Renal cortical epithelial cell (primary cell): ENCODE data around the gene DLG2. TPM values are rescaled to one million over a fixed set of nuclear protein-coding genes. Genes with fewer than 3 reads are reported as not detected.

ENCODE experiments used
- DNase-seq: peaks from one replicate; pipeline ENCODE4 v3.0.0-alpha.2; 2011; ENCODE audit warnings: low read depth
- total RNA-seq: library from RNA; depleted of rRNA; stranded (reverse); fragments of >200 nt; gene quantifications from 2 replicates; pipeline ENCODE4 v1.2.3, GENCODE V29; 2014

Gene DLG2
- total RNA-seq, 1 donor from 2014 or later: 0.85 TPM

DNA sequence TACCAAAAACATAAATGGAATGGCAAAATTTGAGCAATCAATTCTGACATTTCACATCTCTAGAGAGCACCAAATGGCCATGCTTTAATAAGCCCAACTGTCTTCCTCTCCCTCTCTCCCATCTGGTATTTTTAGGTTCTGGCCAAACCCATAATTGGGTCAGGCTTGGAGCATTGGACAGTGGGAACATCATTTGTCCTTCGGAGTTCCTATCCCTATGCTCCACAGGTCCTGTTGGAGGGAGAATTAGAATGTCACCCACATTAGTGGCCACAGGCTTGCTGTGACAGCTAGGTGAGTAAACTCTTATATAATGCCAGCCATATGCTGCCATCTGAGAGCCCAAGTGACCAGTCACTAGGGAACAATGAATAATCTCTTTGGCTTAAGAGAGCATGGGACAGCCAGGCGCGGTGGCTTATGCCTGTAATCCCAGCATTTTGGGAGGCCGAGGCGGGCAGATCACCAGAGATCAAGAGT, 2090.0 kb downstream of the DLG2 start:
- no peak for DNase-seq

DNA sequence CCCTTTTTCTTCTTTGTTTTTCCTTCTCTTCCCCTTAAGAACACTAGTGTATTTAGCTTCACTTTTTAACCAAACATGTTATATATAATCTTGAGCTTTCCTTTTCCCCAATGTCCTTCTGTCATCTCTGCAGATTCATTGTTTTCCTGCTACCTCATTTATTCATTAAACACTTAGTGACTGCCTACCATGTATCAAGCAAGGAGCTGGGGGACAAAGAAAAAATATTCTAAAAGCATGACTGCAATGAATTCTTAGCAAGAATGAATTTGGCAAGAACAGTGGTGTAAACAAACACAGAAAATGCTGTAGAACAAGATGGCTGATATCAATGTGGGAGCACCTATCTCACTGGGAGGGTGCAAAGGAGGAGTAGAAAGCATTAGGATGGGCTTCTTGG, 2094.0 kb downstream of the DLG2 start:
- DNase-seq: no peak

DNA sequence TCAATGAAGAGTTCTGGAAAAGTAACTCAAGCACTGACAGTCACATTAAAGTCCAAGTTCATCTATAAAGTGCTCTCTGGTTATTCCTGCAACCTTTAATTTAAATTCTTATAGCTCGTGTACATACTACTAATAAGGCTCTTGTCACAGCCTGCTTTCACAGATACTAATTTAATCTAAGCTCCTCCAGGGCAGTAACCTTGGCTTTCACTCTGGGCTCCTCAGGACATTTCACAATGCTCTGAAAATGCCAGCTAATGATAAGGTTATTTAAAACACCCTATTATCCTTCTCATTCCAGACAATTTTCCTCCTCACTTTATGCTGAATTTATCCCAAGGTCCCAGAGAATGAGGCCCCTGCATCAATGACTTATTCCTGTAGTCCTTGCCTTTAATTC, 2098.3 kb downstream of the DLG2 start:
- DNase-seq: no peak

DNA sequence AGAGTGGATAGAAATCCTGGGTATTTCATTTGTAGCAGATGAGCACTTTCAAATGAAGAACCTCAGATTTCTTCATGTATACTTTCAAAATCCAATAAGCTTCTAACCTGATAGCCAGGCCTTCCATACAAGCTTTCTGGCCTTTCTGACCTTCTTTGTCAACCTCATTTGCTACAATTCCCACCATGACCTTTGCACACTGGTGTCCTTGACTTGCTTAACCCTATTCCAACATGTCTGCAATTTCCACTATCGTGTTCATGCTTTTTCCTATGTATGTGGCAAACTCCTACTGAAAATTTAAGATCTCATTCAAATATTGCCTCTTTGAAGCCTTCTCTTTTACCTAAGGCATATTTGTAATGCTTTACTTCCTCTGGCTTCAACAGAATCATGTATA, 2098.9 kb downstream of the DLG2 start:
- DNase-seq: no peak

DNA sequence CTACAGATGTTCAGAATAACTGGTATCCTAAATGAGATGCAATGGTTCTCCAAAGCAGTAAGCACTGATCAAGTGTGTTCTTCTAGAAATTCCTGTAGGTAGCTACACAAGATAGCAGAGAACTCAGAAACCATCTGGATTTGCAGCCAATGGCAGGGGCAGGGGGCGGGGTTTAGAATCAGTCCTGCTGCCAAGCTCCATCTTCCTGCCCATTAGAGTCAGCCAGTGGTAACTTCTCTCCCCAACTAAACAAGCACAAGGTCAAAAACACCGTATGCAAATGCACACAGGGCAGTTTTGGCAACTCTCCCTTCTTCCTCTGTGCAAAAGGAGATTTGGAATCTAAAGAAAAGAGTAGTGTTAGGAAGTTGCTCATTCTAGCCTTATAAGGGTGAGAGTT, 2103.5 kb downstream of the DLG2 start:
- no peak for DNase-seq

DNA sequence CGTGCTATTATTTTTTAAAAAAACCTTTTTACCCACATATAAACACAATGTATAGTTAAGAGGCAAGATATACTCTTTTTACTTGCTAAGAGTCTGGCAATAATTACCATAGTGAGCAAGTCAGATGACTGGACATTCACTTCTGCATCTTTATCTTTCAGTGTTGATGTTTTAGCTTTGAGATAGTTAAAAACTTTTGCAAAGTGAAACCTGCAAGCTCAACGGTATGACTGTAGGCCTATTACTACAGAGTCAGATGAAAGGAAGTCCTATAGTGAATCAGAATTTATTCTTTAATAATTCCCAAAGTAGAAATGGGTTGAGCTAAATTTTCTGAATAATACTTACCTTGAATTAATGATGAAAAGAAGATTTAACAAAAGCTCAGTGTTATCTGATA, 2104.2 kb downstream of the DLG2 start:
- DNase-seq: no peak

DNA sequence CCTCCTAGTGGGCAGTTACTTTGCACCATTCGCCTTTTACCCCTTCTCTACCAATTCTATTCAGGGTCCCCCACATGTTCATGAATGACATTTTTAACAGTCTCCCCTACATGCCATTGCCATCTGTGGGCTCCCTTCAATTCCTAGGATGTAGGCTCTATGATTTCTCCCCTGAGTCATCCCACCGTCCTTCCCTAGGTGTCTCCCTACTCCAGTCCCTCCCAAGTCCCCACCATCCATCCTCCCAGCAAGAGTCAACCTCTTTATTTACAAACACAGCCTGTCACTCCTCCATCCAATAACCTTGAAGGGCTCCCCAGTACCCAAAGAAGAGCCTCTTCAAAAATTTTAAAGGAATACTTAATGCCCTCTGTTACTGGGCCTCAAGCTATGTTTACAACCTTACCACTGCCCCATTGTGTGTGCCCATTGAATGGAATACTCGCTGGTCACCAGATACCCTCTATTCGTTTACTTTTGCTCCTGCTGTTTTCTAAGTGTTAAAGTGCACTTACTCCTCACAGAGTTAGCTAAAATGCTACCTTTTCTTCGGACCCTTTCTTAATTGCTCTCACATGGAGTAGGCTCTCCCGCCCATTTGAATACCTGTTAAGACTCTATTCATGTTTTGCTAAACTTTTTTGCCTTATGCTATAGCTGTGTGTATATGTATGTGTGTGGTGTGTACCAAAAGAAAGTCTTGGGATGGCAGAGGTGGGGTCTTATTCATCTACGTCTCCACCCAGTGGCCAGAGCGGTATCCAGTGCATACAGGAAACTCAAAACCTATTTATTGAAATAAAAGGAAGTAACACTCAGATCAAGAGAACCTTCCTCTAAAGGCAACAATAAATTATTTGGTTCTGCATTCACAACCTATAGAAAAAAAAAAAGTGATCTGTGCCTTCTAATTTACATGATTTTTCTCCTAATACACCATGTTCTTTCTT, 2105.2 kb downstream of the DLG2 start:
- peak; percentile 10 for DNase-seq

DNA sequence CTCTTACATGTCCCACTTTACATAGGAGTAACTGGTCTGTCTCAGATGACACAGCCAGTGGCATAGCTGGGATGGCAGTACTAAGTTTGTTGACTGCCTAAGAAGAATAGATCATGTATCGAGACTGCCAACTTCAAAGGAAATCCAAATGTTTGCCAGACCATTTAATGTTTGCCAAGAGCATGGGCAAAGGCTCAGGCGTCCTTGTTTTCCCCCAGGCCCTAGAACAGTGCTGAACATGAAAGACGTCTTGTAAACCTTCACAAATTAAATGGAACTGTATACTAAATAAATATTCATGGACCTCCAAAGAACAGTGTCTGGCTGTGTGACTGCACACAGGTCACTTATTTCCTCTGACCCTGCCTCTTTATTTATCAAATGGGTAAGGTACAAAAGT, 2106.3 kb downstream of the DLG2 start:
- no peak for DNase-seq

DNA sequence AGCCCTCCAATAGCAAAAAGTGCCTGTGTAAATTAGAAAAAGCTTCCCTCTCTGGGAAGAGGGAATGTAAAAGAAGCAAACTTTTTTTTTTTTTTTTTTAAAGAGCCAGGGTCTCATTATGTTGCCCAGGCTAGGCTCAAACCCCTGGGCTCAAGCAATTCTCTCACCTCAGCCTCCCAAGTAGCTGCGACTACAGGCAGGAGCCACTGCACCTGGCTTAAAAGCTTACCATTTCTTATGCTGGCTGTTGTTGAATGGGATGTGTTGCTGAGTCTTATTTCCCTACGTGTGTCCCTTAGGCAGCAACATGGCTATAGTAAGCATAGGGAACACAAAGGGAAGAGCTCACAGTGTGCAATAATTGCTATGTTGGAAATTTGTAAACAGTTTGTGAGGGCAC, 2115.5 kb downstream of the DLG2 start:
- DNase-seq: no peak

DNA sequence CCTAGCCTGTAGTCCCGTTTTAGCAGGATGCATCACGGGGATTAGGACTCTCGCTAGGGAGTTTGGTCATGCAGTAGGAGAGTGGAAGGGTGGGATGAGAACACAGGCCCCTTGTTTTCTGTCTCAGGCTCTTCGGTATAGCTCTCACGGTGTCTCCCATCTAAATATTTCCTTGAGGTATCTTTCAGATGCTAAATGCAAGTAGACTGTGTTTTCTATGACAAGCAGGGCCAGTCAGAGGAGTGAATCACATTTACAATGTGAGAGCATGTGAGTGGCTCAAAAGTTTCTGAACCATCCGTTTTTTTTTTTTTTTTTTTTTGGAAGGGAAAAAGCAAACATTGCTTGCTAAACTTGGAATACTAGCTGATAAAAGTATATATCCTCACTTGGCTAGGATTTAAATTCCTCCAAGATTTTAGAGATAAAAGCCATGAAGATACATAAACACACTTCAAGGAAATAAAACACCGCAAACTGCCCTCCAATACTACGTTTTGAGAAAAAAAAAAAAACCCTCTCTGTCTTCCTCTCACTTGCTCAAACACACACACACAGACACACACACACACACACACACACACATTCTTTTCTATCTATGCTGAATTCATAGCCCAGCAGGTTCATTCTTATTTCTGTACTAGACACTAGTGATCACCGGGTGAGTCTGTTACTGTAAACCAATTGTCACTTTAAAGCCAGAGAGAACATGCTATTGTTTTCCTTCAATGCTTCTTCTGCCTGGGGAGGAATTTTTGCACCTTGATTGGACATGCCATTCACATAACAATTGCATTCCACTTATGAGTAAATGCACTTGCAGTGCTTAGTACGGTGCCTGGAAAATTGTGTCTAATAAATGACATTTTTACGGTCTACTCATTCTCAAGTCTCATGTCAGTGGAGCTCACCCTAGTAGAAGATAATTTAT, 2116.3 kb downstream of the DLG2 start:
- DNase-seq: no peak

DNA sequence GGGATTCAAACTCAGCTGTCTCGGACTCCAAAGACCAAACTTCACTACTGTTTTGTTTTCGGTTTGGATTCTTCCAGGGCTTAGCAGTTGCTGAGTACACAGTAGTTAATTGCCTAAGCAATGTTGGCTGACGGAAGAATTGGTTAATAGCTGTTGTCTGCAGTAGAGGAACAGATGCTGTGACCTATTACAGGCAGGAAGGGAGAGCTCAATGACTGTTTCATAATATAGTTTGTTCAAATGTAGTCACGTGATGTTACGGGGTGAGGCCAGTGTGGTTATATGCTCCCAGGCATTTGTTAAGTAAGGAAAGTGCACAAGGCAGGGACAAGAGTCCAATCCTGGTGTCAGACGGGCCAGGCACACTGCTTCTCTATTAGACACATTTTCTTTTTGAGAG, 2118.3 kb downstream of the DLG2 start:
- no peak for DNase-seq

DNA sequence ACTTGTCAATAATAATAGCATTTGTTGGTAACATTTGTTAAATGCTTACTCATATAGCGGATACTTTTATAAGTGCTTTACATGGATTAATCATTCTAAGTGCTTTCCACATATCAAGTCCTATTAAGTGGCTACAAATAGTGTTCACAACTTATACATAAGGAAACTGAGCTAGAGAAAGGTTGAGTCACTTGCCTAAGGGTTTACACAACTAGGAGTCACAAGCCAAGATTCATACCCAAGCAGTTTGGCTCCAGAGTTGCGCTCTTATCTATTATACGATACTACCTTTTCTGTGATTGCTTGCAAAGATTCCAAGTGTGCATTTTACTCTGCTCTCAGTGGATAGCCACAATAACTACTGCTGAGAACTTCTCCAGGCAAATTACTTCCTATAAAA, 2125.1 kb downstream of the DLG2 start:
- peak; percentile 6 for DNase-seq

DNA sequence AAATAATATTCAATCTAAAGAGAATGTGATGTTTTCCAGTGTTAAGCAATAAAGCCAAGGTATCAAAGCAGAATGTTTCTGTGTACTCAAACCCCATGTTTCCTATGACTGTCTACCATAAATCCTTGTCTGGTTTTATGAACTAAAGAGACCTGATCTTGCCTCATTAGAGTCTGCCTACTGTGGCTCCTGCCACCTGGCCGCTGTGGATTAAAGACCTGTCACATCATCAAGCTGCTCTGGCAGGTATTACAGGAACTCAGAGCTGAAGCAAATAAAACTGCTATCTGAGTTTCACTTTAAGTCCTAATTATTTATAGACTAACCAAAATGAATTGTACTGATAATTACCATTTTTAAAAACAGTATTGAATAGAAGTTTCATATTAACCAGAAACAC, 2133.2 kb downstream of the DLG2 start:
- DNase-seq: no peak

DNA sequence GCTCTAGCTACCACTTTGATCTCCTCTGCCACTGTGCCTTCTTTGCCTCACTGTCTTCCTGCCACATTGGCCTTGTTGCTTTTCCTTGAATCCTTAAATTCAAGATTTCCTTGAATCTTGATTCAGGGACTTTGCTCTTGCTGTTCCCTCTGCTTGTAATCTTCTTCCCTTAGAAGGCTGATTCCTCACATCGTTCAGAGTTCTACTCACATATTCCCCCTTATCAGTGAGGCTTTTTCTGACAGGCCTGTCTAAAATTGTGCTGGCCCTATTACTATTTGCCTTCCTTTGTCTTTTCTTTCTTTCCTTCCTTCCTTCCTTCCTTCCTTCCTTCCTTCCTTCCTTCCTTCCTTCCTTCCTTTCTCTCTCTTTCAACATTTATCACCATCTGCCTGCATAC, 2134.1 kb downstream of the DLG2 start:
- no peak for DNase-seq

DNA sequence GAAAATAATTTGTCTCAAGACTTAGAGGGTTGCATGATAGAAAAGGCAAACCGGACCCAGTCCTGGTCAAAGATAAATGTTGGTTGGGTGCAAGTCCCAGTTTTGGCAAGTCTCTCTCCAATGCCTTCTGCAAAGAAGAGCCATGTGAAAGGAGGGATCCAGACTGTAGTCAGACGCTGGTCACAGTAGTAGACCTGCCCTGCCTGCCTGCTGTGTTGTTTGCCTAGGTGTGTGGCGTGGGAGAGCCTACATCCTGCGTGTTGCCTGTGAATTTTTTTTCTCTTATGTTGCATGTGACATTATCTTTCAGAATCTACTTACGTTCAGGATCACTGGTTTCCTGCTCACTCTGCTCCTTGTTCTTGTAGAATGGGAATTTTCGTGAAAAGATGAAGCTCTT, 2143.3 kb downstream of the DLG2 start:
- no peak for DNase-seq

DNA sequence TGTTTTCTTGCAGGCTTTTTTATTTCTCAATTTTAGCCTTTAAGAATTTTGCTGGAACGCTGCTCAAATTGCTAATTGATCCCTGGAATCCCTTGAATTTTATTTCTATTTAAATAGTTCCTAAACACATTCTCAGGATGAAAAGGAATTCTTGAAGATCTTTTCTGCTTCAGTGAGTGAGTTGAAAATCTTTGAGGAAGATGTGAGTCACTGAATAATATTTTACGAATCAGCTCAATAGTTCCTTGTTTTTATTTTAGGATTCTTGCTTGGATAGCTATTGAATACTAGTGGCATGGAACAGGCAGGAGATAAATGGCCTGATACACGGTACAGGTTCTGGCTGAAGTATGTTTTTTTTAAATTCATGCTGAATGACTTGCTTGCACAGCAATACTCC, 2146.3 kb downstream of the DLG2 start:
- DNase-seq: peak; percentile 56

DNA sequence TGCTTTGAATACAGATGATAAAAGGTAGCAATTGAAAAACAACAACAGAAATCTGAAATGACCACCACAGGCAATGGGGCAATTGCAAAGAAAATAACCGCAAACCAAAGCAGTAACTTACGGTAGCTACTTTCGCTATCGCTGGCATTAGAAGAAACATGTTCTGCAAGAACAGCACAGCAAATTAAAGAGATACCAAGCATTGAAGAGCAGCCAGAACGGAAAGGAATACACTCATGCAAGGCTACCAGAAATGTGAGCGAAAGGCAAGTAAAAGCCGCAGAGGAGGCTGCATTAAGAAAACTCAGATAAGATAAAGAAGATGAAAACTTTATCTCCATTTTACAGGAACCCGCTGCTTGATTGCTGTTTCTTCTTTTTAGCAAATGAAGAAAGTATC, 2146.9 kb downstream of the DLG2 start:
- no peak for DNase-seq

DNA sequence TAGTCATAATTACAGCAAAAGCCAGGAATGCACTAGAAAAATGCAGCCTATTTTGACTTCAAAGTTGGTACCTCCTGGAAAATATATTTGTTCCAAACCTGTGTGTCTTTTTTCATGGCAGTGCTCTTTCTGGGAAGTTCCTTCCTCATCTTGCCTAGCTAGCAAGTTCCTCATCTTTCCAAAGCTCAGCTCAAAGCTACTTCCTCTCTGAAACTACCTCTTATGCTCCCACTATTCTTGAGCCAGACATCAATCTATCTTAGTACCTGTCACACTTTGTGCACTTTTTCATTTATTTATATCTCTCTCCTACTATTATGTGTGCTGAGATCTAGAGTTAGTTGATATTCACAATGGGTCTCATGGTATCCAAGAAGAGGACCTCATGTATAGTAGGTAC, 2149.4 kb downstream of the DLG2 start:
- DNase-seq: no peak

DNA sequence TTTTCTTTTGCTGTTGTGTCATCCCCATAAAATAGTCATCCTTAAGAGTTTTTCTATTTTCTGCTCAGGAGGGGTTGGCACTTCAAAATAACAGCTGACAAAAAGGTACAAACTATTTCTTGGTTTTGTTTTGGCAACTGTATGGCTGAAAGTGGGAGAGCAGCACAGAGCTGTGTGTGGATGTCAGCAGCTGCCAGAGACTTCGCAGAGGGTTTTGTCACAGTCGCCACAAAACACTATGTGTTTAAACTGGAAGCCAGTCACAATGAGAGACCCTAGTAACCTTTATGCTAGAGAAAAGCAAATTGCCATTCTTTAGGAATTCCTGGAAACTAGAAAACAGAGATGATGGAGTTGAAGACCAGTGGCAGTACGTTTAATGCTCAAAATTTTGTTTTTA, 2151.4 kb downstream of the DLG2 start:
- no peak for DNase-seq

DNA sequence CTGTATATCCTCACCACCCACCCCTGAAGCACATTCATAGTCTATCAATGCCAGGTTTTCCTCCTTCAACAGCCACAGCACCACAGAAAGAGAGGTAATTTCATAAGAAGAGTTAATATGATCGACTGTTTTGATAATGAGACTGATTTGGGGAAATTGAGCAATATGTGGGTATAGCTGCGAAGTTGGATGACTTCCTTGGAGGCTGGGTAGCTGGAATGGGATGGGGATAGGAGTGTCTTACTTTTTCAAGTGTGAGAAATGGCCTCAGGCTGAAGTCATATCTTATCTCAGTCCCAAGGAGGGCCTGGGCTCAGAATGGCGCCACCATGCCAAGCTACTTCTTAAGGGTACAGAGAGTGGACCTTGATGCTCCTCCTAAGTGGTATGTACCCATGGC, 2153.4 kb downstream of the DLG2 start:
- DNase-seq: no peak

DNA sequence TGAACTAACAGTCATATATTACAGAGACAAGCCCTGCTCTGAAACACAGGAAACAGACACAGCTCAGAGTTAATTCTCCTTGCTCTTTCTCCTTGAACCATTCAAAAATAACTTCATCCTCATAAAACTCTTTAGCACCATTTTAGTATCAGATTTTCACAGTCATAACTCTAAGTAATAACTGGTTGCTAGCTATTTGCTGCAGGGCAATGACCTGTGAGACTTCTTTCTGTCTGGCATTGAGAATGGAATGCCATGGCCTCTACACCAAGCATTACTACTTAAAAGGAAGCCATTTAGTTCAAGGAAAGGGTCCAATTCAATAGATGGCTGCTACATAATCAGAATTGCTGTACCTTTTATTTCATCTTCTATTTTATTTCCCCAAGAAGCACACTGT, 2154.3 kb downstream of the DLG2 start:
- DNase-seq: no peak

DNA sequence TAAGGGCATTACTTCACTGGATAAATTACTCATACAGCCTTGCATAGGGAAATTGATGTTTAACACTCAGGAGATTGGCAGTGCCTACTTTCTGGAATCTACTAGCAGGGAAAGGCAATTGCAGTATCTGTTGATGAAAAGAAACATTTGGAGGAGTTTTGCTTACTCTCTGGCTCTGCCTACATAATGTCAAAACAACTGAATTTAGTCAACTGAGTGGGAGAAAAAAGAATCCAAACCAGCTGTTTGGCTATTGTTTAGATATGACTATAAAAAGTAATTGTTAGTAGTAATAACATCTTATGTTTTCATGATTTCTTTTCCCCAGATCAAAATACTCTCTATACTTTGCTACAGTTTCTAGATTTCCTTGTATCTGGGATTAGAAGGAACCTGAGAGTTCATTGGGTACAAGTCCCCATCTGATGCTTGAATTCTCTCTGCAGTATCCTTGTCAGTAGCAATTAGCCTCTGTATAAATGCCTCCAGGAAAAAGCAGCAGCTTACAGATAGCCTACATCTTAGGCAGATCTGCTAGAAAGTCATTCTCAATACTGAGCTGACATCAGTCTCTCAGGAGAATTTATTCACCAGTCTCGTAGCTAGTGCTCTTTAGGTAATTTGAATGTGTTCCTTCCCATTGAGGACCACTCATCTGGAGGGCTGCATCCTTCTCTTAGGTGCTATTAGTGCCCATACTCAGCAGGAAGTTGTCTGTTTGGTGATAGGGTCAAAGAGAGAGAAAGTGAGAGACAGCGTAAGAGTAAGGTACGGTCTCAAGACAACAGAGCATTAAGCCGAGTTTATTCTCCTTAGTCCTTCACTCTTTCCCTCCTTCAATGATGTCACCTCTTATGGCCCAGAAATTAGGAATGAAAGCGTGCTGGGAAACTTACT, 2155.1 kb downstream of the DLG2 start:
- no peak for DNase-seq
